Sigmoid colon (tissue), 7 donors: ENCODE measurements around the gene C10orf53. TPM values are rescaled to one million over a fixed set of nuclear protein-coding genes. Genes with fewer than 3 reads are reported as not detected.

Source experiments
- DNase-seq: peaks from one replicate; pipeline ENCODE4 v3.0.0-alpha.2; 2019
- H3K27ac ChIP-seq, 4 donors: fragments of 200-600 bp; sonication (generic); one replicate each; pipeline ENCODE4 v1.5.1; 2016 to 2019; ENCODE audit warnings: mild to moderate bottlenecking in 1 of 4
- H3K27me3 ChIP-seq, 3 donors: fragments of 200-600 bp; sonication (generic); one replicate each; pipeline ENCODE4 v1.5.1; 2019; ENCODE audit warnings: mild to moderate bottlenecking in 1 of 3
- H3K36me3 ChIP-seq, 4 donors: fragments of 200-600 bp; sonication (generic); one replicate each; pipeline ENCODE4 v1.5.1; 2016 to 2019
- H3K4me1 ChIP-seq, 4 donors: fragments of 200-600 bp; sonication (generic); one replicate each; pipeline ENCODE4 v1.5.1; 2017 to 2019
- H3K4me3 ChIP-seq, 4 donors: fragments of 200-600 bp; sonication (generic); one replicate each; pipeline ENCODE4 v1.5.1; 2017 to 2019; ENCODE audit warnings: mild to moderate bottlenecking in 2 of 4, moderate library complexity in 1 of 4
- H3K9me3 ChIP-seq, 4 donors: fragments of 200-600 bp in 3 of 4; sonication (generic) in 3 of 4; one replicate each; pipeline versions ENCODE4 v1.5.1 to v1.6.1; 2013 to 2019
- CTCF ChIP-seq, 4 experiments: fragments of 450-650 bp in 3 of 4; fragments of 200-600 bp in 1 of 4; IDR thresholded peaks; one replicate each; pipeline ENCODE4 v1.5.1; 2016 to 2019; ENCODE audit warnings: antibody characterized with exemption in 4 of 4, mild to moderate bottlenecking in 3 of 4, moderate library complexity in 2 of 4
- EP300 ChIP-seq, 4 donors: sonication (generic); formaldehyde crosslinking; IDR thresholded peaks; one replicate each; pipeline ENCODE4 v1.6.1; 2017; ENCODE audit warnings: antibody characterized with exemption in 4 of 4
- POLR2A ChIP-seq, 2 donors: fragments of 450-650 bp; IDR thresholded peaks; one replicate each; pipeline ENCODE4 v1.6.1; 2016; ENCODE audit warnings: antibody characterized with exemption in 2 of 2, mild to moderate bottlenecking in 2 of 2, moderate library complexity in 2 of 2
- POLR2AphosphoS5 ChIP-seq, 4 donors: sonication (generic); formaldehyde crosslinking; IDR thresholded peaks; one replicate each; pipeline ENCODE4 v1.6.1; 2017; ENCODE audit warnings: antibody characterized with exemption in 4 of 4
- WGBS, 2 donors: extraction: QIAGEN DNeasy Blood & Tissue Kit; methylation state at CpG; one replicate each; pipeline ENCODE4 v1.1.7; 2013; 5-methylcytosine and 5-hydroxymethylcytosine counted together
- intact Hi-C: fragments of 100-400 bp; cut with DNase I; formaldehyde crosslinking; loops from one replicate; pipeline ENCODE4 v1.15.1; 2023
- polyA plus RNA-seq, 3 donors: library from polyadenylated mRNA; stranded (reverse); fragments of 200-250 nt; gene quantifications; one replicate each; pipeline ENCODE4 v1.2.3, GENCODE V29; 2013
- total RNA-seq, 4 donors: library from RNA; depleted of rRNA; stranded (reverse); fragments of >200 nt; gene quantifications; one replicate each; pipeline ENCODE4 v1.1.0, GENCODE V29; 2016
- donor health status: healthy with polysubstance abuse.
- donor health status: Bipolar disorder and iron deficiency.
- donor health status: healthy.

C10orf53 gene
- total and polyA plus RNA-seq, 7 donors: not detected

GRCh38 chr10:49688920-49689319, 9.5 kb downstream of the C10orf53 start:
- H3K27me3 ChIP-seq: peaks cover 0 to 43% (median 7%) of the 10 kb centered on the region in 3 donors
- intact Hi-C loops: no loop called here
- no peak overlapping the region for H3K27ac ChIP-seq
- WGBS, 2 donors: 32 to 60% methylated on average over 7 of the region's 7 CpGs
- TF ChIP-seq EP300 (IDR thresholded peaks at IDR 0.05): no peak
- TF ChIP-seq CTCF (IDR thresholded peaks at IDR 0.05): no peak
- TF ChIP-seq POLR2AphosphoS5 (IDR thresholded peaks at IDR 0.05): no peak
- TF ChIP-seq POLR2A (IDR thresholded peaks at IDR 0.05): no peak
- H3K4me3 ChIP-seq: no peak overlapping the region
- H3K9me3 ChIP-seq: peaks cover 0 to 3% (median 0%) of the 10 kb centered on the region in 4 donors
- H3K36me3 ChIP-seq: no peaks in the 10 kb centered on the region
- DNase-seq: no peak
- no peaks in the 10 kb centered on the region for H3K4me1 ChIP-seq

DNA sequence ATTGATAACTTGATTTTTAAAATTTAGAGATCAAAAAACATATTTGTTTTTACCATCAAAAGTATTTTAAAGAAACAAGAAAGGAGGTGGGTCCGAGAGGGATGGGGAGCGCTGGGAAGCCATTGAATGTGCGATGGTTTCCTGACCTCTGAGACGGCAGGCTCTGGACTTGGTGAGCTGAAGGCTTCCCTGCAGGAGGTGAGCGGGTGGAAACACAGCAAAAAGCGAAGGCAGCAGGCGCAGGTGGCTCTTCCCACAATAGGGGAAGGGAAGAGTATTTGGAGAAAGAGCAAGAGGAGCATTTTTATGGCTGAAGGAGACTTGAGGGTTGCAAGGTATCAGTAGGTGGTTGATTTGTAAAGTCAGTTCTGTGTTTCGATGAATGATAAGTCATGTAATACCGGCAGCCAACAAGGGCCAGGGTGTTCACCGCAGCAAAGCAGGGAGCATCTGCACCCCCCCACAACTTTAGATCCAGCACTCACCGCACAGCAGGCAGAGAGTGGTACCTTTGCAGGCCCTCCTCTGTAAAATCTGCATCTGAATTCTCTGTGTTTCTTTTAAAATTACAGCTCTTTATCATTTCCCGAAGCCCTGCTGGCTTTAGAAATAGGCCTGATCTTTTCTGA, 10.5 kb downstream of the C10orf53 start:
- Histone ChIP-seq H3K27me3 (peaks cover 0 to 43% (median 7%) of the 10 kb centered on the region in 3 donors), H3K9me3 (peaks cover 0 to 3% (median 0%) of the 10 kb centered on the region in 4 donors), H3K36me3 (no peaks in the 10 kb centered on the region), H3K4me3 (no peak overlapping the region), H3K4me1 (no peaks in the 10 kb centered on the region), H3K27ac (no peak overlapping the region)
- WGBS, 2 donors: 25 to 64% methylated on average over 12 of the region's 12 CpGs
- intact Hi-C loops: no loop called here
- TF ChIP-seq EP300 (IDR thresholded peaks at IDR 0.05) (no peak), POLR2AphosphoS5 (IDR thresholded peaks at IDR 0.05) (no peak), CTCF (IDR thresholded peaks at IDR 0.05) (no peak), POLR2A (IDR thresholded peaks at IDR 0.05) (no peak)
- no peak for DNase-seq

DNA sequence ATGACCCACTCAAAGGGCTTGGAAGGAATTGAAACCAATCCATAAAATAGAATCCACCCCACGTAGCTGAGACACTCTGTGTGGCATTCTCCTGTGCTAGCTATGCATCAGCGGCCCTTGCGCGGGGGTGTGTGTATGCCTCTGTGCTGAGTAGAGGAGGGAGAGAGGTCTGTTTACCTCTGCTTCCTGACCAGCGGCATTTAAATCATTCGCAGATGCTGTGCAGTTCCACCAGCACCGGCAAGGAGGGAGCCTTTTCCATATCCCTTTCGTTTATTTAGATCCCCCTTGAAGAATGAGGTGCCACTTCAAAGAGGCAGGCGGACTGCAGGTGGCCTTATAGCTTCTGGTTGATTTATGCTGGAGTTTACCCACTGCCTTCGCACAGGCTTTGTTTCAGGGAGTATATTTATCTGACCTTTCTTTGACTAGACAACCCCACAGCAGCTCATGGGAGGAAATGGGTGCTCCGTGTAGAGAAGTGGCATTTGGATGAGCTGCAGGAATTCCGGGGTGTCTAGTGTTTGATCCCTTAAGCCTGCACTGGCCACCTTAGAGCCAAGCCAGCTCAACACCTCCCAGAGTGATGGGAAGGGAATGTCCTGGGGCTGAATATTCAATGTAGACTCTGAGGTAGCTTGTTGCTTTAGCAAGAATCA, 11.4 kb downstream of the C10orf53 start:
- Histone ChIP-seq H3K9me3 (peaks cover 0 to 3% (median 0%) of the 10 kb centered on the region in 4 donors), H3K36me3 (no peaks in the 10 kb centered on the region), H3K27me3 (peaks cover 0 to 43% (median 7%) of the 10 kb centered on the region in 3 donors), H3K27ac (no peak overlapping the region), H3K4me3 (no peak overlapping the region), H3K4me1 (no peaks in the 10 kb centered on the region)
- intact Hi-C loops: no loop called here
- TF ChIP-seq POLR2A (IDR thresholded peaks at IDR 0.05) (no peak), EP300 (IDR thresholded peaks at IDR 0.05) (no peak), POLR2AphosphoS5 (IDR thresholded peaks at IDR 0.05) (no peak), CTCF (IDR thresholded peaks at IDR 0.05) (no peak)
- no peak for DNase-seq
- 12 to 31% methylated on average over 12 of the region's 12 CpGs for WGBS, 2 donors

DNA sequence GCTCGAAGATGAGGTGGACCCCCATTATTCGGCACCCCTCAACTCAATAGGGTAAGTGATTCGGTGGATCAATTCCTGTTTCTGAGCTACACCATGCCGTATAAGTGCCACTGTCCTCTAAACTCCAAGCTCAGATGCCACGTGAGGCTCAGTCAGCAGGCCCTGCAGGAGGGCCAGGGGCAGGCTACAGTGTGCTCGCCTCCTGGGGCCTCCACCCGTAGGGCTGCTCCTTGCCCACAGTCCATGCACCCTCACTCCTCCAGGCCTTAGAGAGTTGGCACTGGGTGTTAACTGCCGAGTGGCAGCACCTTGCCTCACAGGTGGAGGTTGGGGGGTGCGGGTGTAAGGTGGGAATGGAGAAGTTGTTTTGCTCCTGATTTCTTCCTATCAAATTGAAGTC, 12.1 kb downstream of the C10orf53 start:
- H3K27me3 ChIP-seq: peaks cover 0 to 43% (median 7%) of the 10 kb centered on the region in 3 donors
- no peak overlapping the region for H3K27ac ChIP-seq
- peaks cover 0 to 3% (median 0%) of the 10 kb centered on the region in 4 donors for H3K9me3 ChIP-seq
- no peak for DNase-seq
- H3K36me3 ChIP-seq: no peaks in the 10 kb centered on the region
- TF ChIP-seq EP300 (IDR thresholded peaks at IDR 0.05) (no peak), CTCF (IDR thresholded peaks at IDR 0.05) (no peak)
- 54 to 70% methylated on average over 9 of the region's 9 CpGs for WGBS, 2 donors
- no peak overlapping the region for H3K4me3 ChIP-seq
- no peaks in the 10 kb centered on the region for H3K4me1 ChIP-seq
- intact Hi-C loops: no loop called here
